ENCODE results near the gene WFS1. TPM values are rescaled to one million over a fixed set of nuclear protein-coding genes. Genes with fewer than 3 reads are reported as not detected.
A peak's percentile ranks its signal among the peaks of the same experiment; 100 is the strongest.

Gene WFS1
- total and polyA plus RNA-seq, 8 donors = 10.2 to 28.7 (median 14.6) TPM

GRCh38 chr4:6322761-6323566, 53.3 kb downstream of the WFS1 start:
- peaks cover 0 to 3% (median 0%) of the 10 kb centered on the region in 4 donors for H3K27me3 ChIP-seq
- no peaks in the 10 kb centered on the region for H3K36me3 ChIP-seq
- no peak for DNase-seq
- FAIRE-seq = no peak
- H3K27ac ChIP-seq = no peak overlapping the region
- intact Hi-C loops (cut with DNase I) = loop anchor here in 1 of 3 donors (10.0 kb wide), 1 partner anchor 328 kb away; no protein-coding TSS in a partner anchor
- no peak for ATAC-seq
- H3K9me3 ChIP-seq = no peaks in the 10 kb centered on the region
- TF ChIP-seq, protein P1, sequence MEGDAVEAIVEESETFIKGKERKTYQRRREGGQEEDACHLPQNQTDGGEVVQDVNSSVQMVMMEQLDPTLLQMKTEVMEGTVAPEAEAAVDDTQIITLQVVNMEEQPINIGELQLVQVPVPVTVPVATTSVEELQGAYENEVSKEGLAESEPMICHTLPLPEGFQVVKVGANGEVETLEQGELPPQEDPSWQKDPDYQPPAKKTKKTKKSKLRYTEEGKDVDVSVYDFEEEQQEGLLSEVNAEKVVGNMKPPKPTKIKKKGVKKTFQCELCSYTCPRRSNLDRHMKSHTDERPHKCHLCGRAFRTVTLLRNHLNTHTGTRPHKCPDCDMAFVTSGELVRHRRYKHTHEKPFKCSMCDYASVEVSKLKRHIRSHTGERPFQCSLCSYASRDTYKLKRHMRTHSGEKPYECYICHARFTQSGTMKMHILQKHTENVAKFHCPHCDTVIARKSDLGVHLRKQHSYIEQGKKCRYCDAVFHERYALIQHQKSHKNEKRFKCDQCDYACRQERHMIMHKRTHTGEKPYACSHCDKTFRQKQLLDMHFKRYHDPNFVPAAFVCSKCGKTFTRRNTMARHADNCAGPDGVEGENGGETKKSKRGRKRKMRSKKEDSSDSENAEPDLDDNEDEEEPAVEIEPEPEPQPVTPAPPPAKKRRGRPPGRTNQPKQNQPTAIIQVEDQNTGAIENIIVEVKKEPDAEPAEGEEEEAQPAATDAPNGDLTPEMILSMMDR (IDR thresholded peaks at IDR 0.05) = no peak
- no peaks in the 10 kb centered on the region for H3K4me1 ChIP-seq
- 69 to 77% methylated on average over 33 of the region's 33 CpGs for whole genome bisulfite sequencing, 2 donors
- no peak overlapping the region for H3K4me3 ChIP-seq

DNA sequence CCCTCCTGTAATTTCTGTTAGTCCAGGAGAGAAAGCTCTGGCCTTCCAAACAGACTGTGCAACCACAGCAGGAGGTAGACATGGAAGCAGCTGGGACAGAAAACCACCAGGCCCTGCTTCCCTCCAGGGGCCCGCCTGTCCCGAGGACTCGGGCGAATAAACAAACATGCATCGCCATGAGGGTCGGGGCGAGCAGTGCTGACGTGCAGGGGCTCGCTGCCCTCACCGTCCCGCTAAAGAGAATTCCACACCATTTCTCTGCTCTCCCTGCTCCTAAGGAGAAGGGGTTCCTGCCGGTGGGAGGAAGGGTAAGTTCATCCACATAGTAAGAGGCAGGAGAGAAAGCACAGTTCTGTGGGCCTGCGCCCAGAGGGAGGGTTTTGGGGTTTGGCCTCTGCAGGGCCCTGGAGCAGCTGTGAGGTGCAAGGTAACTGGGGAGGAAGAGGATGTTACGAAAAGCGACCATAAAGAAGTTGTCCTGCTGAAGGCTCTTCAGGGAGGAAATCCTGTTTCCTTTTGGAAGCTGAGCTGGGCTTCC, 54.9 kb downstream of the WFS1 start:
- H3K4me1 ChIP-seq = no peaks in the 10 kb centered on the region
- TF ChIP-seq, protein P1 (IDR thresholded peaks at IDR 0.05) = no peak
- intact Hi-C loops (cut with DNase I) = loop anchor here in 1 of 3 donors (10.0 kb wide), 1 partner anchor 330 kb away; no protein-coding TSS in a partner anchor
- no peaks in the 10 kb centered on the region for H3K9me3 ChIP-seq
- no peaks in the 10 kb centered on the region for H3K36me3 ChIP-seq
- no peak overlapping the region for H3K4me3 ChIP-seq
- H3K27ac ChIP-seq = no peak overlapping the region
- H3K27me3 ChIP-seq = peaks cover 0 to 3% (median 0%) of the 10 kb centered on the region in 4 donors
- WGBS, 2 donors = 52 to 62% methylated on average over 15 of the region's 15 CpGs
- FAIRE-seq (no peak), ATAC-seq (no peak), DNase-seq (no peak)

GRCh38 chr4:6324999-6325787, 55.5 kb downstream of the WFS1 start:
- DNase-seq = no peak
- ATAC-seq = peak in 2 of 4 donors; percentile 8 to 39
- intact Hi-C loops (cut with DNase I) = loop anchor here in 1 of 3 donors (5.0 to 10.0 kb wide), 2 partner anchors 73 to 330 kb away; no protein-coding TSS in a partner anchor
- no peak for FAIRE-seq
- Histone ChIP-seq H3K4me1 (no peaks in the 10 kb centered on the region), H3K27ac (no peak overlapping the region), H3K4me3 (no peak overlapping the region), H3K9me3 (no peaks in the 10 kb centered on the region), H3K27me3 (peaks cover 0 to 3% (median 0%) of the 10 kb centered on the region in 4 donors), H3K36me3 (no peaks in the 10 kb centered on the region)
- WGBS, 2 donors = 48 to 55% methylated on average over 22 of the region's 22 CpGs
- TF ChIP-seq, protein P1 (IDR thresholded peaks at IDR 0.05) = no peak

- 76 to 82% methylated on average over 14 of the region's 14 CpGs for WGBS, 2 donors
- no peak overlapping the region for H3K27ac ChIP-seq
- no peaks in the 10 kb centered on the region for H3K36me3 ChIP-seq
- ATAC-seq (no peak), FAIRE-seq (no peak), DNase-seq (no peak)
- no peaks in the 10 kb centered on the region for H3K9me3 ChIP-seq
- H3K27me3 ChIP-seq = peaks cover 0 to 3% (median 0%) of the 10 kb centered on the region in 4 donors
- H3K4me3 ChIP-seq = no peak overlapping the region
- TF ChIP-seq, protein P1 (IDR thresholded peaks at IDR 0.05) = no peak
- intact Hi-C loops (cut with DNase I) = loop anchor here in 2 of 3 donors (2.0 to 10.0 kb wide), 3 partner anchors 74 to 331 kb away; no protein-coding TSS in a partner anchor
- H3K4me1 ChIP-seq = no peaks in the 10 kb centered on the region
Observed at GRCh38 chr4:6325788-6326290, 56.2 kb downstream of the WFS1 start.

Data from pancreas (tissue), 10 donors.